Keratinocyte (primary cell): ENCODE data around the gene KCNMA1. TPM values are rescaled to one million over a fixed set of nuclear protein-coding genes. Genes with fewer than 3 reads are reported as not detected.

Experiments
- DNase-seq: peaks from one replicate; pipeline ENCODE4 v3.0.0-alpha.2; 2011; ENCODE audit warnings: low read depth, missing footprints, low spot score
- FAIRE-seq: peaks from 2 replicates; lab custom pipeline; 2011; peaks lifted over from hg19 to GRCh38; lab: Jason Lieb, UNC
- H2AFZ ChIP-seq: 2 replicates; pipeline ENCODE4 v1.6.0; 2012; ENCODE audit warnings: low read length, control low read depth, inconsistent platforms; ENCODE audit not compliant: control insufficient read depth
- H3K27ac ChIP-seq: 2 replicates; pipeline ENCODE4 v1.5.1; 2011; ENCODE audit warnings: low read length; ENCODE audit not compliant: control insufficient read depth, insufficient read depth
- H3K27me3 ChIP-seq: 3 replicates; pipeline ENCODE4 v1.6.0; 2011; ENCODE audit warnings: low read length; ENCODE audit not compliant: control insufficient read depth, insufficient read depth; ENCODE audit errors: extremely low read depth
- H3K36me3 ChIP-seq, 2 experiments: 2 replicates in 1 of 2; 3 replicates in 1 of 2; pipeline ENCODE4 v1.5.1; 2011; ENCODE audit warnings: low read length in 2 of 2, mild to moderate bottlenecking in 1 of 2; ENCODE audit not compliant: control insufficient read depth in 2 of 2, insufficient read depth in 2 of 2; ENCODE audit errors: extremely low read depth in 1 of 2
- H3K4me1 ChIP-seq: 3 replicates; pipeline ENCODE4 v1.5.1; 2011; ENCODE audit warnings: low read length; ENCODE audit not compliant: control insufficient read depth, insufficient read depth; ENCODE audit errors: extremely low read depth
- H3K4me2 ChIP-seq: 3 replicates; pipeline ENCODE4 v1.6.0; 2011; ENCODE audit warnings: low read depth, low read length; ENCODE audit not compliant: control insufficient read depth, insufficient read depth; ENCODE audit errors: extremely low read depth
- H3K4me3 ChIP-seq, 3 experiments: fragments of 200-600 bp in 1 of 3; sonication (generic) in 1 of 3; 2 replicates in 2 of 3; 3 replicates in 1 of 3; pipeline ENCODE4 v1.5.1; 2011 to 2016; ENCODE audit warnings: low read length in 3 of 3, mild to moderate bottlenecking in 3 of 3, control low read depth in 2 of 3, inconsistent platforms in 1 of 3, low read depth in 1 of 3, mixed read lengths in 1 of 3, mixed run types in 1 of 3, moderate library complexity in 1 of 3; ENCODE audit not compliant: control insufficient read depth in 2 of 3, insufficient read depth in 2 of 3; ENCODE audit errors: extremely low read depth in 1 of 3
- H3K79me2 ChIP-seq: 2 replicates; pipeline ENCODE4 v1.6.0; 2012; ENCODE audit warnings: low read length; ENCODE audit not compliant: control insufficient read depth, insufficient read depth
- H3K9ac ChIP-seq: 3 replicates; pipeline ENCODE4 v1.6.0; 2011; ENCODE audit warnings: low read length; ENCODE audit not compliant: control insufficient read depth, insufficient read depth; ENCODE audit errors: extremely low read depth
- H3K9me1 ChIP-seq: 3 replicates; pipeline ENCODE4 v1.6.0; 2011; ENCODE audit warnings: low read length; ENCODE audit not compliant: control insufficient read depth, insufficient read depth; ENCODE audit errors: extremely low read depth
- H3K9me3 ChIP-seq: 2 replicates; pipeline ENCODE4 v1.5.1; 2012; ENCODE audit warnings: low read depth, low read length; ENCODE audit not compliant: control insufficient read depth
- H4K20me1 ChIP-seq: 3 replicates; pipeline ENCODE4 v1.6.0; 2011; ENCODE audit warnings: low read length; ENCODE audit not compliant: control insufficient read depth, insufficient read depth; ENCODE audit errors: extremely low read depth
- CTCF ChIP-seq, 3 experiments: IDR thresholded peaks in 1 of 3; conservative IDR thresholded peaks in 1 of 3; optimal IDR thresholded peaks in 1 of 3; 2 replicates in 2 of 3; 3 replicates in 1 of 3; pipeline versions ENCODE3 to v1.5.1; 2011; ENCODE audit warnings: low read length in 3 of 3, mild to moderate bottlenecking in 3 of 3, moderate library complexity in 2 of 3, control low read depth in 1 of 3, inconsistent platforms in 1 of 3; ENCODE audit not compliant: insufficient read depth in 2 of 3; ENCODE audit errors: extremely low read depth in 1 of 3
- EZH2 ChIP-seq: IDR thresholded peaks from one replicate; pipeline ENCODE4 v1.6.1; 2012; ENCODE audit warnings: inconsistent platforms, mild to moderate bottlenecking, low read length, moderate library complexity
- dilution Hi-C: fragments of 300-500 bp; cut with MboI; formaldehyde crosslinking; loops from one replicate; pipeline ENCODE4 v1.7.0; 2020; ENCODE audit warnings: low sequenced_read_pairs; ENCODE audit not compliant: extremely low pct_ligation_motif_present
- polyA plus RNA-seq, 5 experiments: library from polyadenylated mRNA; depleted of rRNA in 3 of 5; stranded (reverse) in 3 of 5; stranded (forward) in 1 of 5; unstranded in 1 of 5; fragments of >200 nt; gene quantifications; 1 replicate in 1 of 5; 2 replicates in 3 of 5; 3 replicates in 1 of 5; pipeline versions ENCODE4 v1.2.1 to v1.2.3, GENCODE V29; 2011 to 2012; ENCODE audit warnings: missing spikeins in 2 of 5, low read depth in 1 of 5, low replicate concordance in 1 of 5

Gene KCNMA1
- polyA plus RNA-seq, 1 donor (not counting 4 experiments of a cell fraction or from before 2014, with no cell fraction given), result 6.3 TPM

- Histone ChIP-seq H4K20me1 (no peaks in the 10 kb centered on the region), H3K9me1 (no peaks in the 10 kb centered on the region), H3K9me3 (no peaks in the 10 kb centered on the region), H3K36me3 (no peaks in the 10 kb centered on the region), H3K79me2 (no peaks in the 10 kb centered on the region), H3K9ac (no peak overlapping the region), H3K27ac (no peak overlapping the region), H3K4me2 (no peak overlapping the region), H3K4me3 (no peak overlapping the region), H3K4me1 (peaks cover 10% of the 10 kb centered on the region), H3K27me3 (no peaks in the 10 kb centered on the region), H2AFZ (no peak overlapping the region)
- DNase-seq (no peak), FAIRE-seq (no peak)
- dilution Hi-C loops, result no loop called here
- TF ChIP-seq CTCF (optimal IDR thresholded peaks at IDR 0.05 in 1 of 3, IDR thresholded peaks at IDR 0.05 in 1 of 3, conservative IDR thresholded peaks at IDR 0.05 in 1 of 3; ENCODE audit: extremely low read depth in 1 of 3, insufficient read depth in 2 of 3, low read length in 3 of 3), result no peak
- TF ChIP-seq EZH2, result no peak
These were observed 77.1 kb downstream of the KCNMA1 start for GRCh38 chr10:77560471-77560870.

DNA sequence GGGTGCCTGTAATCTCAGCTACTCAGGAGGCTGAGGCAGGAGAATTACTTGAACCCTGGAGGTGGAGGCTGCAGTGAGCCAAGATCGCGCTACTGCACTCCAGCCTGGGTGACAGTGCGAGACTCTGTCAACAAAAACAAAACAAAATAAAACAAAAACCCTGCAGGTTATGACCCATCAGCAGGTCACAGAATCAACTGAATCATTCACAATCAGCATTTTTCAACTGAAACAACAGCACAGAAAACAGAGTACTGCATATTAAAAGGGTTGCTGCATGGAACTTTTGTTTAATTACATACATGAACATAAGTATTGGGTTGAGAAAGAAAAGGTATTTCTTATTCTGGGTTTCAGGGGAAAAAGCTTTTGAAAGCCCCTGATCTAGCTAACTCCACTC, 77.6 kb downstream of the KCNMA1 start:
- Histone ChIP-seq H3K4me3 (no peak overlapping the region), H3K9me3 (no peaks in the 10 kb centered on the region), H3K79me2 (no peaks in the 10 kb centered on the region), H3K27ac (no peak overlapping the region), H3K4me2 (no peak overlapping the region), H2AFZ (no peak overlapping the region), H3K27me3 (no peaks in the 10 kb centered on the region), H4K20me1 (no peaks in the 10 kb centered on the region), H3K4me1 (peaks cover 8% of the 10 kb centered on the region), H3K9ac (no peak overlapping the region), H3K9me1 (no peaks in the 10 kb centered on the region), H3K36me3 (no peaks in the 10 kb centered on the region)
- TF ChIP-seq CTCF (optimal IDR thresholded peaks at IDR 0.05 in 1 of 3, IDR thresholded peaks at IDR 0.05 in 1 of 3, conservative IDR thresholded peaks at IDR 0.05 in 1 of 3; ENCODE audit: extremely low read depth in 1 of 3, insufficient read depth in 2 of 3, low read length in 3 of 3), result no peak
- TF ChIP-seq EZH2, result no peak
- dilution Hi-C loops, result no loop called here
- DNase-seq (no peak), FAIRE-seq (no peak)
